ENCODE results near the gene BANF2. TPM values are rescaled to one million over a fixed set of nuclear protein-coding genes. Genes with fewer than 3 reads are reported as not detected.

The BANF2 gene
- total and polyA plus RNA-seq, 2 of the 13 experiments (the other 11 are each of a cell fraction or from before 2014, with no cell fraction given): 0.35 TPM; not detected in 1

- TF ChIP-seq KDM1A (CRISPR knock-in tag; IDR thresholded peaks at IDR 0.05): 0 out of 2 replicates have a peak, but pooled peaks have one; percentile 53
- 0 out of 2 replicates have a peak, but pooled peaks have one; percentile 34 for TF ChIP-seq KLF11 (CRISPR knock-in tag; IDR thresholded peaks at IDR 0.05)
- TF ChIP-seq HNF1A (IDR thresholded peaks at IDR 0.05; ENCODE audit: low read depth): no peak; the same call in 1 of the 2 replicates
- peak; percentile 76; the same call in 1 of the 2 replicates for TF ChIP-seq HNF1A (CRISPR knock-in tag; IDR thresholded peaks at IDR 0.05; ENCODE audit: borderline replicate concordance)
- peak; percentile 59; the same call in 1 of the 2 replicates for TF ChIP-seq ZNF280D (CRISPR knock-in tag; IDR thresholded peaks at IDR 0.05)
- peak; percentile 62; the same call in 1 of the 2 replicates for TF ChIP-seq GFI1 (CRISPR knock-in tag; IDR thresholded peaks at IDR 0.05; ENCODE audit: borderline replicate concordance)
- TF ChIP-seq ONECUT2 (CRISPR knock-in tag; IDR thresholded peaks at IDR 0.05): no peak; the same call in 1 of the 2 replicates
- no peak for TF ChIP-seq FOSL1 (CRISPR knock-in tag; IDR thresholded peaks at IDR 0.05; ENCODE audit: borderline replicate concordance)
- TF ChIP-seq NR2F6 (IDR thresholded peaks at IDR 0.05): peak; percentile 89
- peak; percentile 94 for TF ChIP-seq NR2F6 (CRISPR knock-in tag; IDR thresholded peaks at IDR 0.05)
- peak; percentile 36 to 66; a peak in 2 of 4 replicates for TF ChIP-seq HMGXB4 (CRISPR knock-in tag; IDR thresholded peaks at IDR 0.05; ENCODE audit: borderline replicate concordance in 1 of 2, low read depth in 1 of 2)
- TF ChIP-seq ZNF292 (CRISPR knock-in tag; IDR thresholded peaks at IDR 0.05; ENCODE audit: borderline replicate concordance, low read depth): peak; percentile 92; the same call in 1 of the 2 replicates
- TF ChIP-seq HMGA1 (CRISPR knock-in tag; conservative IDR thresholded peaks at IDR 0.05): no peak
- peak; percentile 74; the same call in 1 of the 2 replicates for TF ChIP-seq ZNF44 (CRISPR knock-in tag; IDR thresholded peaks at IDR 0.05)
- TF ChIP-seq SRY (CRISPR knock-in tag; IDR thresholded peaks at IDR 0.05): no peak
- 0 out of 2 replicates have a peak, but pooled peaks have one; percentile 22 for TF ChIP-seq BORCS8-MEF2B (CRISPR knock-in tag; IDR thresholded peaks at IDR 0.05)
- TF ChIP-seq RCOR2 (CRISPR knock-in tag; IDR thresholded peaks at IDR 0.05): peak; percentile 79
- TF ChIP-seq ZNF777 (CRISPR knock-in tag; IDR thresholded peaks at IDR 0.05): no peak
- peak; percentile 28; the same call in 1 of the 2 replicates for TF ChIP-seq ZNF547 (CRISPR knock-in tag; IDR thresholded peaks at IDR 0.05)
- 0 out of 2 replicates have a peak, but pooled peaks have one; percentile 39 for TF ChIP-seq PAWR (CRISPR knock-in tag; IDR thresholded peaks at IDR 0.05; ENCODE audit: borderline replicate concordance)
- TF ChIP-seq SMAD9 (CRISPR knock-in tag; IDR thresholded peaks at IDR 0.05): 0 out of 2 replicates have a peak, but pooled peaks have one; percentile 62
Measured at GRCh38 chr20:17771206-17772004, 71.6 kb downstream of the BANF2 start (continued).

Measured in HepG2 (cell line).